NCI-H524 treated with DMSO at 0.1 percent for 48 hours (cell line): ENCODE data around the gene BLTP3A.

Experiments
- DNase-seq: peaks from one replicate; lab custom pipeline; 2025; lab: John Stamatoyannopoulos, UW

The BLTP3A gene

GRCh38 chr6:34834789-34835518 is 43.1 kb downstream of the BLTP3A start:
- no peak for DNase-seq

- DNase-seq, result no peak
Observed at GRCh38 chr6:34836008-34836407, 44.1 kb downstream of the BLTP3A start.

GRCh38 chr6:34836451-34836850 is 44.6 kb downstream of the BLTP3A start:
- no peak for DNase-seq

- no peak for DNase-seq
Observed at GRCh38 chr6:34837528-34837927, 45.6 kb downstream of the BLTP3A start.

GRCh38 chr6:34839666-34840352 is 47.9 kb downstream of the BLTP3A start:
- DNase-seq, result no peak
